GM19025 (cell line): Measurements from ENCODE around the gene SIGLEC1.

Source experiments
- ATAC-seq: cut with Tn5 transposase; IDR thresholded peaks from one replicate; pipeline ENCODE4 v1.9.1; 2021; ENCODE audit warnings: mild to moderate bottlenecking, low read depth, moderate library complexity; ENCODE audit not compliant: unreplicated experiment

Gene SIGLEC1

DNA sequence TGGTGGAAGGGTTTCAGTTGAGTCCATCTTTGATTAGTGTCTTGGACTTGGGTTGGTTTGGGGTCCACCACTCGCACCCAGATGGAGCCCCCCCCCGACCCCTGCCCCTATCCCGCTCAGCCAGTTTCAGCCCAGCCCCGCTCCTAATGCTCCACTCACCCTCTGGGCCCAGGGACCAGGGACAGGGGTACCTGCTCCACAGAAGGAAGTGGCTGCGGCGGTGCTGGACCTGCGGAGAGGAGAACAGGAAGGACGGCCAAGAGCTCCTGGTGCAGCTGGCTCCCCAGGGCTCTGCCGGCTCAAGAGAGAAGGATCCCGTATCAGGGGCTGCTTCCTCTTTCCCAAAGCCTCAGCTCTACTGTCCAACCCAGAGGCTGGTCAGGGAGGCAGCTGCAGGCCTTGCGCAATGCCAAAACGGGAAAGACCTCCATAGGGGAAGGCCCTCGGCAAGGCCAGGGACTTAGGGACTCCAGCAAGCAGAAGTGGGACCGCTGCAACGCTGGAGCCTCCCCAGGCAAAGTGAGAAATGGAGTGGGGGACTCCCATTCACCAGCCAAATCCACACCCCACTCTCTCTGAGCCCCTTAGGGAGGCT, at the start of gene SIGLEC1:
TSS of gene SIGLEC1 (minus strand) at position 322 of the 595 bp plus-strand sequence. CDS start 5,472 bp downstream, outside the sequence.
- ATAC-seq = no peak

DNA sequence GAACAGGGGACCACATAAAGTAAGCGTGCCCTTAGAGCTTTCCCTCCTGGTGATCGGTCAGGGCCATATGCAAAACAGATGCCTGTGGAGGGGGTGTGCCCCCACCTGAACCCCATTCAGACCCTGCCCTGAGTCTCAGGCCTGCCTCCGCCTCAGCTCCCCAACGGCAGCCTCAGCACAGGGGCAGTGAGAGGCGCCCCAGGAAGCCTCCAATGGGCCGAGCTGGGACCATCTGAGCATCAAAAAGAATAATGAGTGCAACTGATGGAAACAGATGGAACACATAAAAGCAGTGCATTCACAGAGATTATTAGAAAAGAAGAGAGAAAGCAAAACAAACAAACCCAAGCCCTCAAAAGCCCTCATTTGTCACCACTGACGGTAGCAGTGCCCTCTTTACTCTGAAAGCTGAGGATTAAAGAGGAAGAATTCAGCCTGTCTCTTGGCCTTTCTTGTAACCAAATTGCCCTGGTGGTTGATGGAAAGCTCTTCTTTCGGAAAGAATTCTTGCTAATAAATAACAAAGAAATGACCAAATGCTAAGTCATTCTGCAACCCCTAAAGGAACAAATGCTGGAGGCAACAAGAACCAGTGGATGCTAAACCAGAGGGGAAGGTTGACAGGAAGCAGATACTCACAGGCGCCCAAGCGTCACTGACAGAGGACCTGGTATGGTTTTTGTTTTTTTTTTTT, 48.4 kb upstream of the SIGLEC1 start:
- no peak for ATAC-seq

DNA sequence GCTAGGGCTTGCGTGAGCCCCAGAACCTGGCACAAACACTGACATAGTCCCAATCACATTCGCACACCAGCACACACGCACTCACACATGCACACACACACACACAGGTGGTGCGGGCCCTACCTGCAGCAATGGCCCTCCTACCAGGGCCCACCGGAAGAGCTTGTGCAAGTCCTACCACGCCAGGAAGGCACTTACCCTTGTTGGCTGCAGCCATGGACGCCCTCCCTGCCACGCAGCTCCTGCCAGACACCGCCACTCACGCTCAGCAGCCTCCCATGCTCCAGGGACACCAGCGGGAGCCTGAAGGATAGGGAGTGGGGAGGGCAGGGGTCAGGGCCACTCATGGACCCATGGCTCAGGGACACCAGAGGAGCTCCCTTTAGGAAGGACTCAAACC, 47.5 kb upstream of the SIGLEC1 start:
- ATAC-seq = no peak

DNA sequence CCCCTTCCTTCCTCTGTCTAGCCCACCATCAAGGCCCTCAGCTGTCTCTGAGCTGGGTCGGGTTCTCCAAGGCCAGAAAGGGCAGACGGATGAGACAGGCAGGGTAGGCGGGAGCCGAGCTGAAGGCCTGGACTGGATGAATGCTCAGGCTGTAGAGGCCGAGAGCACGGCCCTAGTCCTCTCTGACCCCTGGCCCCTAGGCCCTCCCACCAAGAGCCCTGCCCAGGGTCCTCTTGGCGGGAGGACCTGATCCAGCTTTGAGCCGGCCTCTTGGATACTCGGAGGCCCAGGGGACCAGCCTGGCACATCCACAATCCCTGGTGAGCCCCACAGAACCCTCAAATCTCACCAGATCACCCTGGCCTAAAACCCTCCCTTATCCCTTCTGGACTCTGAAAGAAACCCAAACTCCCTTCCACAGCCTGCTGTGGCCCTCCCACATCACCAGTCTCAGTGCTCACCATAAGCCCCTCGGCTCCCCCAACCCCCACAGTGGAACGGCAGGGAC, 47.0 kb upstream of the SIGLEC1 start:
- ATAC-seq = no peak

DNA sequence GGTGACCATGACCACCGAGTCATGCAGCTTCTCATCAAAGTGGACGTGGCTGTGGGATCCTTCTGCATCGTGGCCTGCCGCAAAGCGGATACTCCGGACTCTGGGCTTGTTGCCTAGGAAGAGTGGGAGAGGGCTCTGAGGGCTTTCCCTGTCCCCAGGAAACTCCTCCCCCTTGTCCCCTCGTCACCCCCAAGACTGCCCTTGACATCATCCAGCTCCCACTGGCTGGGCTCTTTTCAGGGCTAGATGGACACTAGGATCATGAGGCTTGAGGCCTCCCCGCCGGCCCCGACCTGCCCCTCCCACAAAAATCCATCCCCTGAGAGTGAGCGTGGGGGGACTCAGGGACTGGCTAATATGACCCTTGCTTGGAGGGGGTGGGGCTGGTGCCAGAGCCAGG, 46.2 kb upstream of the SIGLEC1 start:
- ATAC-seq = no peak

DNA sequence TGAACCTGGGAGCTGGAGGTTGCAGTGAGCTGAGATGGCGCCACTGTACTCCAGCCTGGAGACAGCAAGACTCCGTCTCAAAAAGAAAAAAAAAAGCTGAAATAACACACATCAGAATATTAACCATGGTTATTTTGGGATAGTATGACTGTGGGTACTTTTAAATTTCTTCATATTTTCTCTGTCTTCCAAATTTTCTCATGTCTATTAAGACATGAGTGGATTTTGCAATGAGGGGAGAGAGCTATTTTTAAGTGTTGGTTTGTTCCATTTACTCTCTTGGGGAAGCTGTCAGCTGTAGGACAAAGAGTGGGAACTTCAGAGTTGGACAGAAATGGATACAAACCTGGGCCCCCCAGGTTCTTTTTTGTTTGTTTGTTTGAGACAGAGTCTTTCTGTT, 44.9 kb upstream of the SIGLEC1 start:
- ATAC-seq = no peak

DNA sequence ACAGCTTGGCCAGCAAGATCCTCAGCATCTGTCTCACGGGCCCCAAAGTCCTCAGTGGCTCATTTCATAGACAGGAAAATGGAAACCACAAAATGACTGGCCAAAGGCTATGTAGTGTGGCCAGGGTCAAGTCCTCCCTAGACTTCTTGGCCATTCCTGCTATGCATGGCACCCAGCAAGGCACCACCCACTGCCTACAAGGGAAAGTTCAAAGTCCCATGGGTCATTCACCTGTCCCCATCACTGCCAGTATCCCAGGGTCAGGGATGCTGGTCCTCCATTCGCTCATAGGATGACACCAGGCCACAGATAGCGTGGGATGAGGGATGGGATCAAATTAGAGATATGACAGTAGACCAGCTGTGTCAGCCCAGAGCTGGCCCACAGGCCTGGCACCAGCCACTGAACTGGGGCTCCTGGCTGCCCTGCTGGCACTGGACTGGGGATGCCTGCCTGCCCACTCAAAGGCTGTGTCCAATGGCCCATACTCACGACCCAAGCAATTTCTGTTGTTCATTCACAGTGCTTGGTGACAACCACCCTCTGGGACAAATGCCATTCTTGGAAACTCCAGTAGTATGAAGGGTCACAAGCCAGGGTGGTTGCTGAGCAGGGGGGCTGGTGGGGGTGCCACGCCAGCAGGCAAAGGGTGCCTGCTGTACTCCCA, 43.5 kb upstream of the SIGLEC1 start:
- no peak for ATAC-seq

DNA sequence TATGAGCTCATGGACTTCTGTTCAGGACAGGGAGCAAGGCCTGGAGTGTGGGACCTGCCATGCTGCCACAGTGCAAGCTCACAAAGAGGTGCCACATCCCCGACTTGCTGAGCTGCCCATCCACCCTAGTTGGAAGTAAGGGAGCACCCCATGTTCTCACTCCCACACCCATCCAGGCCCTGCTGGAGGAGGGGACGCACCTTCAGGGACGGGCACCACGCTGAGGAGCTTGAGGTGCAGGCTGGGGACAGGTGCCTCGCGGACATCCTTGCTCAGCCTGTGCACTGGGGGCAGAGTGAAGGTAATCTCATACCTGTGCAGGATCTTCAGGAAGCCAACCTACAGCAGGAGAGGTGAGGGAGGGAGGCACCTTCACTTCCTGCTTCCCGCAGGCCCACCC, 42.9 kb upstream of the SIGLEC1 start:
- no peak for ATAC-seq

DNA sequence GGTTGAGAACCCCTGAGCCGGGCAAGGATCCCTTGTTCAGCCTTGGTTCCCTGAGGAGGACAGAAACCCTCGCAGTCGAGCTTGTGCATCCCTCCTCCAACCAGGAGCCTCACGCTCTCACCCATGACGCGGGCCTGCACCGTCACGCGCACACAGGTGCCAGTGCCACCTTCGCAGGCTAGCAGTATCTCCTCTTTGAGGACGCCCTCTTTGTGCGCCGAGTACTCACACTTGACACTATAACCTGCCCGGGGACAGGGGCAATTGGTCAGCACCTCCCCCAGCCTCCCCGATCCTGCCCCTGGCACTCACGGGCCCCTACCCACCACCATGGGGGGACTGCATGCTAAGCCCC, 41.9 kb upstream of the SIGLEC1 start:
- ATAC-seq = no peak

DNA sequence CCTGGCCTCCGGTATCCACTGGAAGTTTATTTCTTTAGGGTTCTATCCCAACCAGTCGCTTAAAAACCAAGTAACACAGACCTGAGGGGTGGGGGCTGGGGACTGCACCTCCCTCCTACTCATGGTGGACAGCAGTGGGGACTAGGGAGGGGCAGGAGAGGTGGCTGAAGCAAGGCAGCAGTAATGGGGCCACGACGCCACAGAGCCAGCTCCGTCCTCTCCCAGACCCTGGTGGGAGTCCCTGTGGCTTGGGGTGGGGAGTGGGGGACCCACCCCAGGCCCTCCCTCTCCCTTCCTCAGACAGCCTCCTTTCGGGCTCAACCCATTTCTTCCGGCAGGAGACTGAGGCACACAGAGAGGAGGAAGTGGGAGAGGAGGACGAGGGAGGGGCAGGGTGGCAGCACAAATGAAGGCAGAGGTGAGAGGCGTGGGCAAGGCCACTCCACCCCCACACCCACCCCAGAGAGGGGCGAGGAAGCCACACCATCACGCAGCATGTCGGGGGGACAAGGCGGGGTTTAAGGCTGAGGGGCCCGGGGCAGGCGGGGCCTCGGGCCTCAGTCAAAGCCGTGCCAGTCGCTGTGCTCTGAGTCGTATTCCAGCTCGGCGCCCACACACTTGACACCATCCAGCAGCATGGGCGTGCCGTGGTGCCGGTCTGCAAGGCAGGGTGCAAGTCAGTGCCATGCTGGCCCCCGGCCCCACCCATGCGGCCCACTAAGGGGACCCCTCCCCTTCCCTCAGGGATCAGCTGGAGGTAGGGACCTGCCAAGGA, 41.3 kb upstream of the SIGLEC1 start:
- no peak for ATAC-seq

DNA sequence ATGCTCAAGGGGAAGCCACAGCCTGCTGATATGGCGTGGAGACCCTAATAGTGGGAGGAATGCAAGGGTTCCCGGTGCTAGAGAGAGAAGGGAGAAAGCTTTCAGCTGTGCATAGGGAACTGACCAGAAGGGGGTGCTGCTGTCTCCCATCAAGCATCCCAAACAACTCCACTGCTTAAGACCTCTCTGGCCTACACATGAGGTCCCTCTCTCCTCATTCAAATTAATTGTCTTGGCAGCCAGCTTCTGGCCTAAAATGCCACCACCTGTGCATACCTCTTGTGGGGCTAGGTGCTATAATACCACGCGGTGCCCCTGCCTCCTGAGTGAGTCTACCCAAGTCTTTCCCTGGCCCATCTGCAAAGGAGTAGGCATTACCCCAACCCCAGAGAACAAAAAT, 40.7 kb upstream of the SIGLEC1 start:
- ATAC-seq = no peak

DNA sequence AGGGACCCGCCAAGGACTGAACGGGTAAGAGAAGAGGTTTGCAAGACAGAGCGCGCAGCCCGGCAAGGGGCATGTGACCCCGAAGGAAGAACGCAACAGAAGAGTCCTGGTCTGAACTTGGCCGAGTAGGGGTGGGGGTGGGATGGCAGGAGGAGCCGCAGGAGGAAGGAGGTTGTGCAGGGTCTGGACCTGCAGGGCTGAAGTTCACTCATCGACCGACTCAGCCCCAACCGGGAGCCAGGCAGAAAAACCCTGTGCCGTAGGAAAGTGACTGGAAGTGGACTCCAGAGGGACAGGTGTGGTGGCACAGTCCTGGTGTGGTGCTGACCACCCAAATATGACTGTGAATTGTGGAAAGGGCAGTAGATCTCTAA, 40.0 kb upstream of the SIGLEC1 start:
- ATAC-seq = no peak

DNA sequence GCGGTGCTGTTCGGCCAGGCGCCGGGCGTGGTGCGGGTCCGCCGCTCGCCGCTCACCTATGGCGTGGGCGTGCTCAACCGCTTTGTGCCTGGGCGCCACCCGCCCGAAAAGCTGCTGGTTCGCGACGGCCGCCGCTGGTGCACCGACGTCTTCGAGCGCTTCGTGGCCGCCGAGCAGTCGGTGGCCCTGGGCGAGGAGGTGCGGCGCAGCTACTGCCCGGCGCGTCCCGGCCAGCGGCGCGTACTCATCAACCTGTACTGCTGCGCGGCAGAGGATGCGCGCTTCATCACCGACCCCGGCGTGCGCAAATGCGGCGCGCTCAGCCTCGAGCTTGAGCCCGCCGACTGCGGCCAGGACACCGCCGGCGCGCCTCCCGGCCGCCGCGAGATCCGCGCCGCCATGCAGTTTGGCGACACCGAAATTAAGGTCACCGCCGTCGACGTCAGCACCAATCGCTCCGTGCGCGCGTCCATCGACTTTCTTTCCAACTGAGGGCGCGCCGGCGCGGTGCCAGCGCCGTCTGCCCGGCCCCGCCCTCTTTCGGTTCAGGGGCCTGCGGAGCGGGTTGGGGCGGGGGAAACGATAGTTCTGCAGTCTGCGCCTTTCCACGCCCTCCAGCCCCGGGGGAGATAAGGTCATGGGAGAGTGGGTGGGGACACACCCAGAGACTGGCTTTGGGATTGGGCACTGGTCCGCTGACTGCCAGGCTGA, 39.4 kb upstream of the SIGLEC1 start:
- ATAC-seq = no peak

DNA sequence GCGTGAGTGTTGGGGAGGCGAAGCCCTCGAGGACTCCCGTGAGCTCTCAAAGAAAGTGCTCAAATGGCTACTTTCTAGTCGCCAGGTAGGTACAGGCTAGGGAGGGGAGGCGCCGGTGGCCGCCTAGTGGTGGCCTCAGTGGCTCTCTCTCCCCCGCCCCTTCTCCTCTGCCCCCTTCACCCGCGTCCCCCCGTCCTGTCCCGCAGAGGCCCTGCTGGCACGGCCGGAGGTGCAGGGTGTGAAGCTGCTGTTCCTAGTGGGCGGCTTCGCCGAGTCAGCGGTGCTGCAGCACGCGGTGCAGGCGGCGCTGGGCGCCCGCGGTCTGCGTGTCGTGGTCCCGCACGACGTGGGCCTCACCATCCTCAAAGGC, 38.9 kb upstream of the SIGLEC1 start:
- no peak for ATAC-seq

DNA sequence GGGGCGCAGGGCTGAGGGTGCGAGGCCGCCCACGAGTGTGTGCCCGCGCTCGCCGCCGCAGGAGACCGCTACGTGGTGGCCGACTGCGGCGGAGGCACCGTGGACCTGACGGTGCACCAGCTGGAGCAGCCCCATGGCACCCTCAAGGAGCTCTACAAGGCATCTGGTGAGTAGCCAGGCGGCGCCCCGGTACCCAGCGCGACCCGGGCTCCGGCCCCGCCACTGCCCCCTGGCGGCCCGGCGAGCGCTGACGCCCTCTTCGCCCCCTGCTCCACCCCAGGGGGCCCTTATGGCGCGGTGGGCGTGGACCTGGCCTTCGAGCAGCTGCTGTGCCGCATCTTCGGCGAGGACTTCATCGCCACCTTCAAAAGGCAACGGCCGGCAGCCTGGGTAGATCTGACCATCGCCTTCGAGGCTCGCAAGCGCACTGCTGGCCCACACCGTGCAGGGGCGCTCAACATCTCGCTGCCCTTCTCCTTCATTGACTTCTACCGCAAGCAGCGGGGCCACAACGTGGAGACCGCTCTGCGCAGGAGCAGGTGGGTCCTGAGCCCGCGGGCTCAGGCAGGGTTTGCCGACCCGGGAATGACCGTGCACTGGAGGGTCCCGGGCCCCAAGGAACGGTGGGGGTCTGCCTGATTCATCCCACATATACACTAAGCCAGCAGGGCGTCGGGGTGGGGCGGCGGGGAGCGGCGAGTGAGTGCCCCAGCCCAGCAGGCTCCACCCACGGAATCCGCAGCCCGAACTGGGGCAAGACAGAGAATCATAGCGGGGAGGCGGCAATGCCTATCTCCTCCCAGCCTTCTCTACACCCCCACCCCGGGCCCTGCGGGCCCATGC, 37.5 kb upstream of the SIGLEC1 start:
- no peak for ATAC-seq

DNA sequence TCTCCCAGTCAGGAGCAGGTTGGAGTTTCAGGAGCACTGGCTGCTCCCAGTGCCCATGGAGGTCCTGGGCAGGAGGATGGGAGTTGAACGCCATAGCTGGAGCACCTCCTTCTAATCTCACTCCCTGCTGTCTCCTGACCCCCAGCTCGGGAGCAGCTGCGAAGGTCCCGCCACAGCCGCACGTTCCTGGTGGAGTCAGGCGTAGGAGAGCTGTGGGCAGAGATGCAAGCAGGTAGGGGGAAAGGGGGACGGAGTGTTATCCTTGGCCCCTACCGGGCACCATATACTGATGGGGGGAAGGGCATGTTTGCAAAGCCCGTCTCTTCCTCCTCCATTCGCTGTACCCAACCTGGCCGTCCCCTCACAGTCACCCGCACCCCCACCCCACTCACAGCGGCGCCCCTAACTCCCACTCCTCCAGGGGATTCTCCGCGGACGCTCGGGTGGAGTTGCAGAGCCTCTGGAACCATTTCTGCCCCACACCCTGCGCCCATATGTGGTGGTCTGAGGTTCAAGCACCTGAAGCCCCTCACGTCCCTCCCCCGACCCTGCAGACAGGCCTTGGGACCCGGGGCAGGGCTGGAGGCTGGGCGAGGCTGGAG, 36.8 kb upstream of the SIGLEC1 start:
- no peak for ATAC-seq

DNA sequence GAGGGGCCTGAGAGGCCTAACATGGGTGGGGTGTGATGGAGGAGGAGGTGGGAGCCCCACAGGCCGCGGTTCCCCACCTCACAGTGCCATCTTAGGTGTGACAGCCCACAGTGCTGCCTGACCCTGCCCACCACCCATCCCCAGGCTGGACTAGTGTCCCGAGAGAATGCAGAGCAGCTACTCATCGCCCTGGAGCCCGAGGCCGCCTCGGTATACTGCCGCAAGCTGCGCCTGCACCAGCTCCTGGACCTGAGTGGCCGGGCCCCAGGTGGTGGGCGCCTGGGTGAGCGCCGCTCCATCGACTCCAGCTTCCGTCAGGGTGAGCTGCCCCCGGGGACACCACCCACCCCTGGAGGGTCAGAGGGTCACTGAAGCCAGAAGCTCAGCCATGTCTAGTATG, 35.7 kb upstream of the SIGLEC1 start:
- ATAC-seq = no peak

DNA sequence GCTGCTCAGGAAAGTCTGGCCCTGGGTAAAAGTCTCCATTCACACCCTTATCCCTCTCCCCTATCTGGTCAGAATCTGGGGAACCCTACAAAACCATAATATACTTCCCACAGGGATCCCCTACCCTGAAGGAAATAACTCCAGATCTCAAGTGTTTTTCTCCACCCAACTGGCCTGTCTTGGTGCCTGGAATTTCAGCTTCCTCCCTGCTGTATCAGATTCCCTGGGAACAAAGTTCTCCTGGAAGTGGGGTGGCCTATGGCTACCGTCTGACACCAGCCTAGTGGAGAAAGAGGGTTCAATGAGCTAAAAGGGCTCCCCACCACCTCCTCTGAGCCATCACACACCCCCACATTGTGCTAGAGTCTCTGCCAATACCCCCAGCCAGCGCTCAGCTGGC, 35.1 kb upstream of the SIGLEC1 start:
- no peak for ATAC-seq

DNA sequence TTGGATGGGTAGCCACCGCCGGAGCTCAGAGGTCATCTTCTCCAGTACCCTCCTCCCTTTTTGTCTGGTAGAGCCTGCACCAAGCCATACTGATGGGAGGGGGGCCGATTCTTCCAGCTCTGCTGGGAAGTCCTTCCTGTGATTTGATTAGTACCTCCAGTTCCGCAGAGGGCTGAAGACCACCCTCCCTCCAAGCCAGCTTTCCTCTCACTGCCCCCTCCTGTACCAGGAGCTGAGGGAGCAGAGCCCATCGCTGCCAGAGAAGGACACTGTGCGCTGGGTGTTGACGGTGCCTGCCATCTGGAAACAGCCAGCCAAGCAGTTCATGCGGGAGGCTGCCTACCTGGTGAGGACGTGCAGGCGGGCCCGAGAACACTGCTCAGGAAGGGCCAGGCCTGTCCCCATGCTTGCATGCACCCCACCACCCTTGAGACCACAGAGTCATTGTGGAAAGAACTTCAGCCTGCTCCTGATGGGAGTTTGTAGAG, 33.3 kb upstream of the SIGLEC1 start:
- no peak for ATAC-seq
